Lung (tissue), 12 donors: ENCODE measurements around the gene PLAAT1. TPM values are rescaled to one million over a fixed set of nuclear protein-coding genes. Genes with fewer than 3 reads are reported as not detected.

ENCODE experiments used
- ATAC-seq: fragments of 200-7000 bp; cut with Tn5 transposase; one replicate; pipeline ENCODE4 v1.9.1; 2020; ENCODE audit warnings: moderate number of reproducible peaks; ENCODE audit not compliant: insufficient read depth, low FRiP score
- DNase-seq, 3 donors: peaks; one replicate each; pipeline ENCODE4 v3.0.0-alpha.2; 2013 to 2017
- H3K27ac ChIP-seq, 2 donors: one replicate each; pipeline ENCODE4 v1.5.1; 2013; ENCODE audit warnings: mild to moderate bottlenecking in 2 of 2, moderate library complexity in 2 of 2, control low read depth in 1 of 2, inconsistent platforms in 1 of 2, low read depth in 1 of 2, low read length in 1 of 2
- H3K27me3 ChIP-seq, 3 donors: one replicate each; pipeline ENCODE4 v1.5.1; 2013; ENCODE audit warnings: low read length in 2 of 3; ENCODE audit not compliant: control insufficient read depth in 3 of 3, insufficient read depth in 3 of 3
- H3K36me3 ChIP-seq, 4 donors: one replicate each; pipeline ENCODE4 v1.5.1; 2013; ENCODE audit warnings: low read length in 4 of 4, mild to moderate bottlenecking in 1 of 4, moderate library complexity in 1 of 4; ENCODE audit not compliant: control insufficient read depth in 4 of 4, insufficient read depth in 4 of 4
- H3K4me1 ChIP-seq, 5 donors: one replicate each; pipeline ENCODE4 v1.5.1; 2013; ENCODE audit warnings: low read length in 5 of 5, mild to moderate bottlenecking in 2 of 5, moderate library complexity in 1 of 5; ENCODE audit not compliant: control insufficient read depth in 5 of 5, insufficient read depth in 5 of 5
- H3K4me3 ChIP-seq: one replicate; pipeline ENCODE4 v1.5.1; 2013; ENCODE audit warnings: mild to moderate bottlenecking, control low read depth, moderate library complexity
- H3K9ac ChIP-seq, 2 donors: one replicate each; pipeline ENCODE4 v1.5.1; 2013; ENCODE audit warnings: low read length in 2 of 2, control low read depth in 1 of 2; ENCODE audit not compliant: insufficient read depth in 1 of 2
- H3K9me3 ChIP-seq, 4 donors: one replicate each; pipeline ENCODE4 v1.5.1; 2013; ENCODE audit warnings: low read length in 3 of 4, mild to moderate bottlenecking in 1 of 4, moderate library complexity in 1 of 4; ENCODE audit not compliant: control insufficient read depth in 4 of 4, insufficient read depth in 3 of 4
- WGBS, 2 donors: extraction: QIAGEN DNeasy Blood & Tissue Kit; methylation state at CpG; one replicate each; pipeline ENCODE4 v1.1.7; 2013; 5-methylcytosine and 5-hydroxymethylcytosine counted together
- polyA plus RNA-seq, 2 donors: library from polyadenylated mRNA; stranded (reverse); fragments of 200-250 nt; gene quantifications; one replicate each; pipeline ENCODE4 v1.2.1, GENCODE V29; 2013
- total RNA-seq, 2 donors: library from RNA; depleted of rRNA in 1 of 2; stranded (reverse); fragments of >200 nt in 1 of 2; gene quantifications; one replicate each; pipeline ENCODE4 v1.2.1, GENCODE V29; 2014 to 2021
- TF ChIP-seq, protein P1 (sequence below): IDR thresholded peaks from 2 replicates; pipeline ENCODE4 v1.5.1; 2012; ENCODE audit warnings: mild to moderate bottlenecking; ENCODE audit errors: control extremely low read depth, extremely low read depth
- donor health status: control.
- donor health status: control.
- donor health status: Bipolar disorder and iron deficiency.
- donor health status: healthy.
- donor health status: DM: yes; HTN: yes; CAD: no.

Gene PLAAT1
- total and polyA plus RNA-seq, 4 donors: 0.13 to 0.86 (median 0.24) TPM

DNA sequence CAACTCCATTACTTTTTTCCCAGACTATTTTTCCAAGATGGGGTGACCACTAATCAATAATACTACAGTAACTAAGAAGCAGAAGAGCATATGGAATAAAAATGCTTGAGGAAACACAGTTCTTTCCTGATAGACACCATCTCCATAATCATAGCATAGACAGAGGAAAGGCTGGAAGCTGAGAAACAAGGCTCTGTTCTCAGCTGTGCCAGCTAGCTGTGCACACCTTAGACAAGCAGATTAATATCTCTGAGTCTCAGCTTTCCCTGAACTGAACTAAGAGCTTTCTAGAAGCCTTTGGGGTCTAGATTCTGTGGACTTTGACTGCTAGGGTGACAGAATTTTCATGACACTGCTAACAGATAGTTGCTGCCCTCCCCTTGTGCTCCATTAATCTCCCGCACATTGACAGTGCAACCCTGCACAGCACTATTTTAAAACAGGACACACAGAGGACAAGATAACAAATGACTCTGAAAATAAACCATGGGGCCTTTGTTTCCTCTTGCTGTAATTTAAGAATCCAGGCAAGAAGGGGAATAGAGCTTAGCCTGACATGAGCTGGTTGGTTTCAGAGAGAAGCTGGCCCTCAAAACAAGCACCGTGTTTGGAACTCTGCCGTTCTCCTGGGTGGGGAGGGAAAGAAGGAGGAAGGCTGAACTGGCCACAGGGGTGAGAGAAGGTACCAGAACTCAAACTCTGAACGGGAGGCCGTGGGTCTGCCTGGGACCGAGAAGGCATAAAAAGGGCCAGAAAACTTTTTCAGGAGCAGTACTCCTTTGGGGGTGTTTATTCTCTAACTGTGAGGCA is 70.1 kb downstream of the PLAAT1 start:
- WGBS, 2 donors: 48 to 56% methylated on average over 6 of the region's 6 CpGs
- ATAC-seq: no peak
- no peak for DNase-seq
- Histone ChIP-seq H3K27me3 (no peaks in the 10 kb centered on the region), H3K9ac (no peak overlapping the region), H3K4me1 (peaks cover 0 to 4% (median 0%) of the 10 kb centered on the region in 5 donors), H3K4me3 (no peak overlapping the region), H3K27ac (peak overlapping the region in 1 of 2 donors; percentile 1), H3K36me3 (no peaks in the 10 kb centered on the region), H3K9me3 (no peaks in the 10 kb centered on the region)
- TF ChIP-seq, protein P1, sequence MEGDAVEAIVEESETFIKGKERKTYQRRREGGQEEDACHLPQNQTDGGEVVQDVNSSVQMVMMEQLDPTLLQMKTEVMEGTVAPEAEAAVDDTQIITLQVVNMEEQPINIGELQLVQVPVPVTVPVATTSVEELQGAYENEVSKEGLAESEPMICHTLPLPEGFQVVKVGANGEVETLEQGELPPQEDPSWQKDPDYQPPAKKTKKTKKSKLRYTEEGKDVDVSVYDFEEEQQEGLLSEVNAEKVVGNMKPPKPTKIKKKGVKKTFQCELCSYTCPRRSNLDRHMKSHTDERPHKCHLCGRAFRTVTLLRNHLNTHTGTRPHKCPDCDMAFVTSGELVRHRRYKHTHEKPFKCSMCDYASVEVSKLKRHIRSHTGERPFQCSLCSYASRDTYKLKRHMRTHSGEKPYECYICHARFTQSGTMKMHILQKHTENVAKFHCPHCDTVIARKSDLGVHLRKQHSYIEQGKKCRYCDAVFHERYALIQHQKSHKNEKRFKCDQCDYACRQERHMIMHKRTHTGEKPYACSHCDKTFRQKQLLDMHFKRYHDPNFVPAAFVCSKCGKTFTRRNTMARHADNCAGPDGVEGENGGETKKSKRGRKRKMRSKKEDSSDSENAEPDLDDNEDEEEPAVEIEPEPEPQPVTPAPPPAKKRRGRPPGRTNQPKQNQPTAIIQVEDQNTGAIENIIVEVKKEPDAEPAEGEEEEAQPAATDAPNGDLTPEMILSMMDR: no peak

DNA sequence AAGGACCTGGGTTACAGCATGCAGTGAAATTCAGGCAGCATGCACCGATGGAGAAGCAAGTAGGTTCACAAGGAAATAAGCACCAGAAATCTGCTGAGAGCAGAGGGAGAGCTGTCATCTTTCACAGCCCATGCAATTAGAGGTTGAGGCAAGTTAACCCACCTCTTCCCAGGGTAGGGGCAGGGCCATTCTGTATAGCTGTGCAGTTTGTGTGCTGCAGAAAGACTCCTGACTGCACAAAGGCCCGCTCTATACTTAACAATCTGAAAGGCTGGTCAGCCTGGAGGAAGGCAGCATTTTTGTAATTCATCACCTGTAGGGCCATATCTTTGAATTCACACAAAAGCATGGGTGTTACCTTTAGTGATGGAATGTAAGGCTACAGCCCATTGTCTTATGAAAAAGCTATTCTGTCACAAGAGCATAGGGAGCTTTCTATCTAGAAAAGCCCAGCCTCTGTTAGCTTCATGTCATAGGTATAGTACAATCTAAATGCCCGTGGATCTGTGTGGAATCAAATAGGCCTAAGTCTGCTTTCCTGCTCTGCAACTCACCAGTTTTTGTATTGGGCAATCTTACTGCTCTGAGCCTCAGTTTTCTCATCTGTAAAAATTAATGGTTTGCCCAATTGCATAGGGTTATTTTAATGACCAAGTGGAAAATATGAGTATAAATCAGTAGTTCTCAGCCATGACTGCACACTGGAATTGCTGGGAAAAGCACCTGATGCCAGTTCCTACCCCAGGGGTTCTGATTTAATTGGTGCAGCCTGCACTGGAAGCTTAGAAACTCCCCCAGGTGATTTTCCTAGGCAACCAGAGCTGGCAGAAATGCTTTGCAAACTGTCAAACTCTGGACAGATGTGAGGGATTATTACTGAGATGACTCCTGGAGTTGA is 72.3 kb downstream of the PLAAT1 start:
- DNase-seq (no peak), ATAC-seq (no peak)
- Histone ChIP-seq H3K27me3 (no peaks in the 10 kb centered on the region), H3K36me3 (no peaks in the 10 kb centered on the region), H3K4me1 (peaks cover 0 to 4% (median 0%) of the 10 kb centered on the region in 5 donors), H3K4me3 (no peak overlapping the region), H3K9me3 (no peaks in the 10 kb centered on the region), H3K27ac (no peak overlapping the region), H3K9ac (no peak overlapping the region)
- 90% methylated on average over 3 of the region's 3 CpGs for WGBS, 2 donors
- TF ChIP-seq, protein P1: no peak

DNA sequence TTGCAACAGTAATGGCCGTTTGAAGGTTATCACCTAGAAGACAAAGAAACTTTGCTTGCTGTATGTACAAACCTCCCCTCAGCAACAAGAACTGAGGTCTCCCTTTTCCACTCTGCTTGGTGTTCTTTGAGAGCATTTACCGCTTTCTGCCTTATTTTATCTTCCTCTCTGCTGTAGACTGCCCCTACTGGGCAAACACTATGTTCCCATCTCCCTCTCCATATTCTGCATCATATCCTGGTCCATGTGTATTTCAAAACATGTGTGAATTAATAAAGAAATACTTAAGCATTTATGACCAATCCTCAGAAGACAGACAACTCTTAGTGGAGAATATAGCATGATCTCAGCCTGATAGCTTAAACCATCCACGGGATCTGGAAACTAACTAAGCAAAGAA is 73.1 kb downstream of the PLAAT1 start:
- DNase-seq (no peak), ATAC-seq (no peak)
- Histone ChIP-seq H3K9ac (no peak overlapping the region), H3K4me3 (no peak overlapping the region), H3K27me3 (no peaks in the 10 kb centered on the region), H3K36me3 (no peaks in the 10 kb centered on the region), H3K4me1 (peaks cover 0 to 4% (median 0%) of the 10 kb centered on the region in 5 donors), H3K27ac (no peak overlapping the region), H3K9me3 (no peaks in the 10 kb centered on the region)
- 83 to 90% methylated on average over 3 of the region's 3 CpGs for whole genome bisulfite sequencing, 2 donors
- TF ChIP-seq, protein P1: no peak
